Measurements from ENCODE around the gene DDX49. TPM values are rescaled to one million over a fixed set of nuclear protein-coding genes. Genes with fewer than 3 reads are reported as not detected.

DDX49 gene
- total and polyA plus RNA-seq, 2 of the 4 experiments (the other 2 are of a cell fraction), result 50.9 to 52.1 TPM

DNA sequence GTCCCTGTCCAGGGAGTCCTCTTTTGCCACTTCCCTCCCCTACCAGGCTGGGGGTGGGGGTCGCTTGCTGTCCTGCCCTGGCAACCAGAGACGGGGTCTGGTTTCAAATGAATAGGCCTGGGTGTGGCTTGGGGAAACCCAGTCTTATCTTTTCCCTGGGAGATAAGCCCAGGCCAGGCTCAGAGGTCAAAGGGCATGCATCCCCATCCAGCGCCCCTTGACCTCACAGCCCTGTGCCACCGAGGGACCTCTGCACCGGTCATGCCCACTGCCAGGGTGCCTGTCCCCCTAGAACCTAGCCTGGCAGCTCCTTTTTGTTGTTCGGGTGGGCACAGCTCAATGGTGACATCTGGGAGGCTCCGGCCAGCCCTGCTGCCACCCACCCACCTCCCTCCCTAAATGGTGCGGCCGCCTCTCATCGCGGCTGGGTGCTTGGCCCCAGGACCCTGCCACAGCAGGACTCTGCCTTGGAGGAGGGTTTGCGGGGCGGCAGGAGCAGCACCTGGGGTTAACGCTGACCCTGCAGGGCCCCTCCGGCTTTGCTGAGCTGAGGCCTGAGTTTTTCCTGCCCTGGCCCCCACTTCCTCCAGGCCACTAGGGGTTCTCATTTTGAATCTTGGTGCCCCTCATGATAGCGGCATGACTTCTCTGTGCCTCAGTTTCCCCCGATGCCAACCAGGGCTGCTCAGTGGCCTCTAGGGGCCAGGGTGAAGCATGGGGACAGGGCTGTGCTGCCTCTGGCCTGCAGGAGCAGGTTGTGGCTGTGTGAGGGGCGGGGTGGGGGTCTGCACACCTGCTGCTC is 20.7 kb upstream of the DDX49 start:
- dilution Hi-C loops (cut with HindIII; ENCODE audit: low sequenced_read_pairs, unreplicated experiment), result no loop called here
- Histone ChIP-seq H3K36me3 (ENCODE audit: control insufficient read depth, insufficient read depth, low read length) (peaks cover 33% of the 10 kb centered on the region), H3K9me1 (ENCODE audit: insufficient read depth, low read length) (no peaks in the 10 kb centered on the region), H3K4me1 (ENCODE audit: control insufficient read depth, insufficient read depth, low read length) (peaks cover 8% of the 10 kb centered on the region; the same call in 1 of the 2 replicates), H2AK5ac (ENCODE audit: low read depth, low read length) (no peak overlapping the region), H3K18ac (ENCODE audit: low read depth, low read length) (no peak overlapping the region), H2BK120ac (ENCODE audit: low read depth, low read length) (no peak overlapping the region), H3K23ac (ENCODE audit: low read depth, low read length) (no peak overlapping the region), H3K27ac (ENCODE audit: insufficient read depth, low read length) (no peak overlapping the region), H3K4me2 (ENCODE audit: low read depth, low read length) (no peak overlapping the region), H2BK20ac (ENCODE audit: low read depth, low read length) (no peak overlapping the region), H4K5ac (ENCODE audit: low read depth, low read length) (no peak overlapping the region), H3K27me3 (ENCODE audit: control insufficient read depth, insufficient read depth, low read length) (peaks cover 7% of the 10 kb centered on the region; the same call in 1 of the 2 replicates), H4K20me1 (ENCODE audit: insufficient read depth, low read length) (peaks cover 28% of the 10 kb centered on the region), H3K4me3 (ENCODE audit: insufficient read depth, low read depth, low read length) (no peak overlapping the region), H2AFZ (replicated peaks; ENCODE audit: low read length, poor library complexity) (no peak overlapping the region), H3K79me1 (ENCODE audit: low read depth in 1 of 2, low read length in 2 of 2) (peaks cover 0 to 3% of the 10 kb centered on the region in 2 experiments; a peak in 1 of 4 replicates), H2BK5ac (ENCODE audit: low read depth, low read length, poor library complexity, severe bottlenecking) (no peak overlapping the region), H2BK15ac (ENCODE audit: low read depth, low read length) (no peak overlapping the region), H3K14ac (replicated peaks; ENCODE audit: low read depth, low read length) (no peak overlapping the region), H4K8ac (ENCODE audit: low read depth in 2 of 2, low read length in 2 of 2) (no peak overlapping the region), H3K56ac (ENCODE audit: extremely low read depth, insufficient read depth, low read length) (no peak overlapping the region), H3K4ac (ENCODE audit: low read depth, low read length) (no peak overlapping the region), H2AK9ac (replicated peaks; ENCODE audit: low read depth, low read length, poor library complexity) (no peak overlapping the region), H3K9ac (ENCODE audit: low read depth, low read length) (no peak overlapping the region), H4K91ac (ENCODE audit: insufficient read depth, low read depth, low read length) (no peak overlapping the region), H3K9me3 (ENCODE audit: control insufficient read depth, insufficient read depth, low read length) (no peaks in the 10 kb centered on the region)
- WGBS, 2 experiments (ENCODE audit: extremely low coverage in 2 of 2, insufficient read length in 1 of 2), result 88% methylated on average over 5 of the region's 18 CpGs; no CpG with 5 or more reads in 1 of the 2 experiments
- BruUV-seq (replicated peaks), result no TSS peak
- CTCF ChIA-PET, result no interaction called here
- in situ Hi-C loops (cut with MboI; ENCODE audit: low sequenced_read_pairs), result no loop called here
- POLR2A ChIA-PET (ENCODE audit: unreplicated experiment), result interaction anchor here (1.0 kb wide), 1 partner anchor 21 kb away, joined by 3 read pairs; the partner anchor contains the start of genes COPE and DDX49
- intact Hi-C loops (cut with micrococcal nuclease), result no loop called here
- TF ChIP-seq BHLHE40 (IDR thresholded peaks at IDR 0.05; ENCODE audit: low read depth, low read length) (no peak), CHD1 (IDR thresholded peaks at IDR 0.05; ENCODE audit: low read depth, low read length) (no peak), MAFK (IDR thresholded peaks at IDR 0.05; ENCODE audit: low read depth, low read length) (no peak), MXI1 (IDR thresholded peaks at IDR 0.05; ENCODE audit: borderline replicate concordance, low read depth, low read length) (no peak), FOS (IDR thresholded peaks at IDR 0.05; ENCODE audit: low read depth, low read length) (no peak), CEBPB (IDR thresholded peaks at IDR 0.05; ENCODE audit: low read depth, low read length) (no peak), RCOR1 (IDR thresholded peaks at IDR 0.05; ENCODE audit: insufficient replicate concordance, low read length) (no peak), RFX5 (IDR thresholded peaks at IDR 0.05; ENCODE audit: low read depth, low read length) (no peak)
- TF ChIP-seq, protein P1, sequence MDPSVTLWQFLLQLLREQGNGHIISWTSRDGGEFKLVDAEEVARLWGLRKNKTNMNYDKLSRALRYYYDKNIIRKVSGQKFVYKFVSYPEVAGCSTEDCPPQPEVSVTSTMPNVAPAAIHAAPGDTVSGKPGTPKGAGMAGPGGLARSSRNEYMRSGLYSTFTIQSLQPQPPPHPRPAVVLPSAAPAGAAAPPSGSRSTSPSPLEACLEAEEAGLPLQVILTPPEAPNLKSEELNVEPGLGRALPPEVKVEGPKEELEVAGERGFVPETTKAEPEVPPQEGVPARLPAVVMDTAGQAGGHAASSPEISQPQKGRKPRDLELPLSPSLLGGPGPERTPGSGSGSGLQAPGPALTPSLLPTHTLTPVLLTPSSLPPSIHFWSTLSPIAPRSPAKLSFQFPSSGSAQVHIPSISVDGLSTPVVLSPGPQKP (IDR thresholded peaks at IDR 0.05; ENCODE audit: borderline replicate concordance, low read depth, low read length), result no peak
- ATAC-seq (ENCODE audit: low read depth) (no peak), DNase-seq (no peak)
